ENCODE results near the gene LRRC4B. TPM values are rescaled to one million over a fixed set of nuclear protein-coding genes. Genes with fewer than 3 reads are reported as not detected.

LRRC4B gene
- total and polyA plus RNA-seq, 2 of the 4 experiments (the other 2 are of a cell fraction), result 0.03 TPM; not detected in 1

- H2AFZ ChIP-seq (replicated peaks; ENCODE audit: low read length, poor library complexity), result no peak overlapping the region
- no peaks in the 10 kb centered on the region for H3K9me1 ChIP-seq (ENCODE audit: insufficient read depth, low read length)
- H3K9ac ChIP-seq (ENCODE audit: low read depth, low read length), result no peak overlapping the region
- no peaks in the 10 kb centered on the region for H4K20me1 ChIP-seq (ENCODE audit: insufficient read depth, low read length)
- H3K4me3 ChIP-seq (ENCODE audit: insufficient read depth, low read depth, low read length), result no peak overlapping the region
- H3K4me1 ChIP-seq (ENCODE audit: control insufficient read depth, insufficient read depth, low read length), result no peaks in the 10 kb centered on the region
- no TSS peak for BruUV-seq (replicated peaks)
- H3K56ac ChIP-seq (ENCODE audit: extremely low read depth, insufficient read depth, low read length), result no peak overlapping the region
- intact Hi-C loops (cut with micrococcal nuclease) (no loop called here), dilution Hi-C loops (cut with HindIII; ENCODE audit: low sequenced_read_pairs, unreplicated experiment) (no loop called here), in situ Hi-C loops (cut with MboI; ENCODE audit: low sequenced_read_pairs) (no loop called here)
- H2BK120ac ChIP-seq (ENCODE audit: low read depth, low read length), result no peak overlapping the region
- H3K4me2 ChIP-seq (ENCODE audit: low read depth, low read length), result no peak overlapping the region
- WGBS, 2 experiments (ENCODE audit: extremely low coverage in 2 of 2, insufficient read length in 1 of 2), result 82% methylated on average over 2 of the region's 3 CpGs; no CpG with 5 or more reads in 1 of the 2 experiments
- H4K8ac ChIP-seq (ENCODE audit: low read depth in 2 of 2, low read length in 2 of 2), result no peak overlapping the region
- no peak for DNase-seq
- H3K4ac ChIP-seq (ENCODE audit: low read depth, low read length), result no peak overlapping the region
- H3K14ac ChIP-seq (replicated peaks; ENCODE audit: low read depth, low read length), result no peak overlapping the region
- no peak overlapping the region for H2BK20ac ChIP-seq (ENCODE audit: low read depth, low read length)
- TF ChIP-seq ELK1 (IDR thresholded peaks at IDR 0.05; ENCODE audit: borderline replicate concordance, low read depth, low read length) (no peak), BHLHE40 (IDR thresholded peaks at IDR 0.05; ENCODE audit: low read depth, low read length) (no peak), CHD1 (IDR thresholded peaks at IDR 0.05; ENCODE audit: low read depth, low read length) (no peak), USF2 (IDR thresholded peaks at IDR 0.05; ENCODE audit: low read depth, low read length) (no peak), NFE2L2 (IDR thresholded peaks at IDR 0.05; ENCODE audit: low read depth, low read length) (no peak), RAD21 (IDR thresholded peaks at IDR 0.05; ENCODE audit: low read length) (no peak), RCOR1 (IDR thresholded peaks at IDR 0.05; ENCODE audit: insufficient replicate concordance, low read length) (no peak), CEBPB (IDR thresholded peaks at IDR 0.05; ENCODE audit: low read depth, low read length) (no peak), MXI1 (IDR thresholded peaks at IDR 0.05; ENCODE audit: borderline replicate concordance, low read depth, low read length) (no peak), MAZ (IDR thresholded peaks at IDR 0.05; ENCODE audit: borderline replicate concordance, low read depth, low read length) (no peak), POLR2A (IDR thresholded peaks at IDR 0.05; ENCODE audit: low read depth, low read length) (no peak), RFX5 (IDR thresholded peaks at IDR 0.05; ENCODE audit: low read depth, low read length) (no peak), FOS (IDR thresholded peaks at IDR 0.05; ENCODE audit: low read depth, low read length) (no peak), MAFK (IDR thresholded peaks at IDR 0.05; ENCODE audit: low read depth, low read length) (no peak), SMC3 (IDR thresholded peaks at IDR 0.05; ENCODE audit: low read depth, low read length) (no peak), CTCF (conservative IDR thresholded peaks at IDR 0.05; ENCODE audit: low read depth, low read length) (no peak)
- no peak overlapping the region for H2AK9ac ChIP-seq (replicated peaks; ENCODE audit: low read depth, low read length, poor library complexity)
- H2BK5ac ChIP-seq (ENCODE audit: low read depth, low read length, poor library complexity, severe bottlenecking), result no peak overlapping the region
- H2AK5ac ChIP-seq (ENCODE audit: low read depth, low read length), result no peak overlapping the region
- H4K5ac ChIP-seq (ENCODE audit: low read depth, low read length), result no peak overlapping the region
- H3K9me3 ChIP-seq (ENCODE audit: control insufficient read depth, insufficient read depth, low read length), result no peaks in the 10 kb centered on the region
- H3K36me3 ChIP-seq (ENCODE audit: control insufficient read depth, insufficient read depth, low read length), result no peaks in the 10 kb centered on the region
- H2BK15ac ChIP-seq (ENCODE audit: low read depth, low read length), result no peak overlapping the region
- no peaks in the 10 kb centered on the region for H3K79me1 ChIP-seq (ENCODE audit: low read depth in 1 of 2, low read length in 2 of 2)
- H4K91ac ChIP-seq (ENCODE audit: insufficient read depth, low read depth, low read length), result no peak overlapping the region
- H3K27me3 ChIP-seq (ENCODE audit: control insufficient read depth, insufficient read depth, low read length), result peaks cover 4% of the 10 kb centered on the region; the same call in 1 of the 2 replicates
- no peak overlapping the region for H3K18ac ChIP-seq (ENCODE audit: low read depth, low read length)
- no peak overlapping the region for H3K27ac ChIP-seq (ENCODE audit: insufficient read depth, low read length)
- H3K23ac ChIP-seq (ENCODE audit: low read depth, low read length), result no peak overlapping the region
- CTCF ChIA-PET, result no interaction called here
- POLR2A ChIA-PET (ENCODE audit: unreplicated experiment), result no interaction called here
- no peak for ATAC-seq (ENCODE audit: low read depth)
Observed at GRCh38 chr19:50590191-50590590, 22.0 kb upstream of the LRRC4B start.

All from IMR-90 (cell line).